Gastrocnemius medialis (tissue), 4 donors: ENCODE measurements around the gene CCDC9B. TPM values are rescaled to one million over a fixed set of nuclear protein-coding genes. Genes with fewer than 3 reads are reported as not detected.

ENCODE experiments used
- ATAC-seq, 2 donors: fragments of 150-250 bp; one replicate each; pipeline ENCODE4 v1.9.1; 2016
- DNase-seq, 2 donors: peaks; one replicate each; pipeline ENCODE4 v3.0.0-alpha.2; 2019
- H3K27ac ChIP-seq, 4 donors: fragments of 200-600 bp; sonication (generic); 1 replicate in 1 of 4; 2 replicates in 3 of 4; pipeline ENCODE4 v1.5.1; 2016 to 2018; ENCODE audit warnings: mild to moderate bottlenecking in 2 of 4, moderate library complexity in 1 of 4
- H3K27me3 ChIP-seq, 3 donors: fragments of 200-600 bp; sonication (generic) in 2 of 3; 1 replicate in 1 of 3; 2 replicates in 2 of 3; pipeline versions ENCODE4 v1.5.1 to v1.6.0; 2016 to 2019; ENCODE audit warnings: mild to moderate bottlenecking in 1 of 3, moderate library complexity in 1 of 3
- H3K36me3 ChIP-seq, 2 donors: fragments of 200-600 bp; sonication (generic) in 1 of 2; one replicate each; pipeline ENCODE4 v1.5.1; 2017 to 2018
- H3K4me1 ChIP-seq, 2 donors: fragments of 200-600 bp; sonication (generic) in 1 of 2; one replicate each; pipeline ENCODE4 v1.5.1; 2016 to 2017; ENCODE audit warnings: mild to moderate bottlenecking in 2 of 2
- H3K4me3 ChIP-seq, 4 donors: fragments of 200-600 bp; sonication (generic) in 3 of 4; 1 replicate in 1 of 4; 2 replicates in 3 of 4; pipeline ENCODE4 v1.5.1; 2016 to 2019; ENCODE audit warnings: mild to moderate bottlenecking in 2 of 4
- H3K9me3 ChIP-seq, 3 donors: fragments of 200-600 bp; sonication (generic) in 2 of 3; 1 replicate in 1 of 3; 2 replicates in 2 of 3; pipeline ENCODE4 v1.5.1; 2016 to 2019
- CTCF ChIP-seq, 5 experiments: fragments of 450-650 bp in 3 of 5; fragments of 200-600 bp in 2 of 5; sonication (generic) in 2 of 5; IDR thresholded peaks in 4 of 5; conservative IDR thresholded peaks in 1 of 5; 1 replicate in 4 of 5; 2 replicates in 1 of 5; pipeline ENCODE4 v1.5.1; 2016 to 2019; ENCODE audit warnings: antibody characterized with exemption in 5 of 5, mild to moderate bottlenecking in 3 of 5, moderate library complexity in 3 of 5
- POLR2A ChIP-seq, 2 donors: fragments of 450-650 bp; IDR thresholded peaks; one replicate each; pipeline ENCODE4 v1.6.1; 2017; ENCODE audit warnings: antibody characterized with exemption in 2 of 2, mild to moderate bottlenecking in 2 of 2, moderate library complexity in 2 of 2
- in situ Hi-C, 4 donors: fragments of 200-750 bp; cut with MboI; loops; one replicate each; pipeline versions ENCODE4 v1.15.0 to v1.8.0; 2017; ENCODE audit warnings: low sequenced_read_pairs in 4 of 4
- intact Hi-C: fragments of 100-400 bp; cut with DNase I; formaldehyde crosslinking; loops from one replicate; pipeline ENCODE4 v1.15.1; 2023; ENCODE audit warnings: low total_unique reads
- total RNA-seq, 4 donors: library from RNA; depleted of rRNA; stranded (reverse); fragments of >200 nt; gene quantifications; one replicate each; pipeline versions ENCODE4 v1.1.0 to v1.2.3, GENCODE V29; 2016

CCDC9B gene
- total RNA-seq: 10 to 100 TPM; 14.4 to 55.1 (median 20.5) TPM

- H3K4me3 ChIP-seq: peak within 1 kb of the TSS; percentile 54 to 70 (median 68)
- H3K9me3 ChIP-seq: no peaks in the 10 kb centered on the region
- H3K27me3 ChIP-seq: no peaks in the 10 kb centered on the region
- in situ Hi-C loops (loop anchor here in 1 of 4 donors (10.0 kb wide), 1 partner anchor 84 kb away; no protein-coding TSS in a partner anchor), intact Hi-C loops (loop anchor here (1.0 to 5.0 kb wide), 2 partner anchors 27 to 41 kb away; partner anchors contain the start of gene KNSTRN)
- peaks cover 53 to 61% of the 10 kb centered on the region in 2 donors for H3K4me1 ChIP-seq
- H3K27ac ChIP-seq: peak within 1 kb of the TSS; percentile 98 to 100 (median 99)
- TF ChIP-seq POLR2A (IDR thresholded peaks at IDR 0.05): peak; percentile 89 to 90
- no peak for TF ChIP-seq CTCF (IDR thresholded peaks at IDR 0.05 in 4 of 5, conservative IDR thresholded peaks at IDR 0.05 in 1 of 5)
- ATAC-seq: peak; percentile 78 to 80
- H3K36me3 ChIP-seq: peaks cover 0 to 12% of the 10 kb centered on the region in 2 donors
- DNase-seq: peak; percentile 91 to 97
Measured at GRCh38 chr15:40340740-40341400, at the start of gene CCDC9B. CCDC9B (minus strand) TSS chr15:40340939; CDS start chr15:40340819, 120 bp downstream.

- DNase-seq (no peak), ATAC-seq (no peak)
- Histone ChIP-seq H3K4me3 (no peak overlapping the region), H3K27ac (no peak overlapping the region), H3K9me3 (no peaks in the 10 kb centered on the region), H3K27me3 (no peaks in the 10 kb centered on the region), H3K36me3 (peaks cover 0 to 63% of the 10 kb centered on the region in 2 donors), H3K4me1 (no peaks in the 10 kb centered on the region)
- in situ Hi-C loops: no loop called here
- intact Hi-C loops: no loop called here
- no peak for TF ChIP-seq CTCF (IDR thresholded peaks at IDR 0.05 in 4 of 5, conservative IDR thresholded peaks at IDR 0.05 in 1 of 5)
- no peak for TF ChIP-seq POLR2A (IDR thresholded peaks at IDR 0.05)
Measured at GRCh38 chr15:40389824-40390595, 49.3 kb upstream of the CCDC9B start.

GRCh38 chr15:40388941-40389823 lies 48.4 kb upstream of the CCDC9B start:
- Histone ChIP-seq H3K27me3 (no peaks in the 10 kb centered on the region), H3K36me3 (peaks cover 0 to 63% of the 10 kb centered on the region in 2 donors), H3K4me3 (no peak overlapping the region), H3K4me1 (no peaks in the 10 kb centered on the region), H3K9me3 (no peaks in the 10 kb centered on the region), H3K27ac (no peak overlapping the region)
- TF ChIP-seq POLR2A (IDR thresholded peaks at IDR 0.05) (no peak), CTCF (IDR thresholded peaks at IDR 0.05 in 4 of 5, conservative IDR thresholded peaks at IDR 0.05 in 1 of 5) (no peak)
- in situ Hi-C loops: no loop called here
- ATAC-seq: no peak
- intact Hi-C loops: no loop called here
- DNase-seq: no peak

- ATAC-seq (no peak), DNase-seq (no peak)
- Histone ChIP-seq H3K27me3 (no peaks in the 10 kb centered on the region), H3K9me3 (no peaks in the 10 kb centered on the region), H3K4me1 (peaks cover 4 to 7% of the 10 kb centered on the region in 2 donors), H3K4me3 (no peak overlapping the region), H3K36me3 (peaks cover 0 to 38% of the 10 kb centered on the region in 2 donors), H3K27ac (no peak overlapping the region)
- TF ChIP-seq POLR2A (IDR thresholded peaks at IDR 0.05) (no peak), CTCF (IDR thresholded peaks at IDR 0.05 in 4 of 5, conservative IDR thresholded peaks at IDR 0.05 in 1 of 5) (no peak)
- in situ Hi-C loops: no loop called here
- intact Hi-C loops: no loop called here
Measured at GRCh38 chr15:40386480-40386879, 45.7 kb upstream of the CCDC9B start.
